Right hindlimb (tissue), 1 donor: ENCODE results near the gene DPYSL3.

ENCODE experiments used
- DNase-seq: peaks from one replicate; pipeline ENCODE4 v3.0.0-alpha.2; 2018

DPYSL3 gene

GRCh38 chr5:147467973-147468508 is 41.8 kb downstream of the DPYSL3 start:
- DNase-seq = no peak

GRCh38 chr5:147466360-147466980 is 43.4 kb downstream of the DPYSL3 start:
- peak; percentile 69 for DNase-seq

GRCh38 chr5:147465747-147466146 is 44.1 kb downstream of the DPYSL3 start:
- no peak for DNase-seq

GRCh38 chr5:147464211-147464610 is 45.7 kb downstream of the DPYSL3 start:
- no peak for DNase-seq

- no peak for DNase-seq
These were observed 48.0 kb downstream of the DPYSL3 start for GRCh38 chr5:147461915-147462314.

GRCh38 chr5:147460380-147460779 is 49.5 kb downstream of the DPYSL3 start:
- DNase-seq = no peak

- DNase-seq = no peak
These were observed 51.3 kb downstream of the DPYSL3 start for GRCh38 chr5:147458581-147458980.

GRCh38 chr5:147455822-147456450 is 53.9 kb downstream of the DPYSL3 start:
- no peak for DNase-seq

GRCh38 chr5:147454996-147455677 is 54.7 kb downstream of the DPYSL3 start:
- peak; percentile 67 for DNase-seq

GRCh38 chr5:147453875-147454814 is 55.7 kb downstream of the DPYSL3 start:
- DNase-seq = peak; percentile 95

- no peak for DNase-seq
These were observed 57.6 kb downstream of the DPYSL3 start for GRCh38 chr5:147452165-147452811.

GRCh38 chr5:147451193-147451592 is 58.7 kb downstream of the DPYSL3 start:
- no peak for DNase-seq

- DNase-seq = no peak
These were observed 59.3 kb downstream of the DPYSL3 start for GRCh38 chr5:147450606-147451005.

GRCh38 chr5:147448766-147449165 is 61.1 kb downstream of the DPYSL3 start:
- no peak for DNase-seq

GRCh38 chr5:147446523-147446922 is 63.3 kb downstream of the DPYSL3 start:
- DNase-seq = peak; percentile 44

GRCh38 chr5:147445917-147446316 is 64.0 kb downstream of the DPYSL3 start:
- no peak for DNase-seq

GRCh38 chr5:147445090-147445489 is 64.8 kb downstream of the DPYSL3 start:
- DNase-seq = no peak

GRCh38 chr5:147442224-147442623 is 67.6 kb downstream of the DPYSL3 start:
- DNase-seq = peak; percentile 46

GRCh38 chr5:147441191-147441695 is 68.6 kb downstream of the DPYSL3 start:
- DNase-seq = no peak

GRCh38 chr5:147439254-147439653 is 70.6 kb downstream of the DPYSL3 start:
- no peak for DNase-seq

- DNase-seq = no peak
These were observed 72.7 kb downstream of the DPYSL3 start for GRCh38 chr5:147437161-147437596.

GRCh38 chr5:147436596-147436995 is 73.3 kb downstream of the DPYSL3 start:
- no peak for DNase-seq
